GM21737 (cell line): ENCODE results near the gene CFAP46.
"Not testable (repeated sequence)": the region's sequence is repeated elsewhere in the genome, so short reads cannot be mapped to it uniquely, and the experiment has no call there.

ENCODE experiments used
- ATAC-seq: cut with Tn5 transposase; IDR thresholded peaks from one replicate; pipeline ENCODE4 v1.9.1; 2021; ENCODE audit warnings: mild to moderate bottlenecking, moderate library complexity; ENCODE audit not compliant: unreplicated experiment

The CFAP46 gene

DNA sequence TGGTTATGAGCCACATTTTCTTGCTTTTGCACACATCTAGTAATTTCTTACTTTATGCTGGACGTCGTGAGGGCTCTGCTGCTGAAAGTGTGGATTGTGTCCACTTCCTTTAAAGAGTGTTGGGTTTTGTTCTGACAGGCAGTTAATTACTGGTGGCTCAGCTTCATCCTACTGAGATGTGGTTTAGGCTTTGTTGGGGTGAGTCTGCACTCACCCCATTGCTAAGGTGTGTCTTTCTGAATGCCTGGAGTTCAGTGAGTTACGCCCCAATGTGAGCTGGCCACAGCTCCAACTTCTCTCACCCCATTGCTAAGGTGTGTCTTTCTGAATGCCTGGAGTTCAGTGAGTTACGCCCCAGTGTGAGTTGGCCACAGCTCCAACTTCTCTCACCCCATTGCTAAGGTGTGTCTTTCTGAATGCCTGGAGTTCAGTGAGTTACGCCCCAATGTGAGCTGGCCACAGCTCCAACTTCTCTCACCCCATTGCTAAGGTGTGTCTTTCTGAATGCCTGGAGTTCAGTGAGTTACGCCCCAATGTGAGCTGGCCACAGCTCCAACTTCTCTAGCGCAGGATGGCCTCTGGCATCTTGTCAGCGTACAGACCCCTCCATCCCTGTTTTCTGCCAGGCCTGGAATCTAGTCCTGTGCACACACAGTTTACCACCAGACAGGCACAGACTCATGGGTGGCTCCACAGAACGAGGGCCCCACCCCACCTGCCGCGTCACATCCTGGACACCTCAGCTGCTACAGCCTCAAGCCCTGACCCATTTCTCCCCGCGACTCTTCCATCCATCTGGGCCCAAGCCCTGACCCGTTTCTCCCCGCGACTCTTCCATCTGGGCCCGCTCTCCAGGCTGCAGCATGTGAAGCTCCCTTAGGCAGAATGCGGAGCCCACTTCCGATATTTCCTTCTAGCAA lies 39.5 kb downstream of the CFAP46 start:
- not testable (repeated sequence) for ATAC-seq

DNA sequence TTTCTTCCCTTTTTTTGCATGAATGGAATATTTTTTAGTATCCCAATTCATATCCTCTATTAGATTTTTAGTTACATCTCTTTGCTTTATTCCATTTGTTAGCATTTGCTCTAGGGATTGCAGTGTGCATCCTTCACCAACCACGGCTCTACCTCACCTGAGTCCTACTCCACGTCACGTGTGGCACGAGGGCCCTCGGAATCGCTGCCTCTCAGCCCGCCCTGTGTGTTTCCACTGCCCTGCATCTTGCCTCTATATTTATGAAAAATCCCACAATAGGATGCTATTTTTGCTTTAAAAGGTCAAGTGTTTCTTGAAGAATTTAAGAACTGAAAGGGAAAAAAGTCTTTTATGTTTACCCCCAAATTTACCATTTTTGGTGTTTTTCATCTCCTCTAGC lies 41.0 kb downstream of the CFAP46 start:
- no peak for ATAC-seq

- ATAC-seq, result no peak
These were observed 42.1 kb downstream of the CFAP46 start for GRCh38 chr10:132900211-132900756.

DNA sequence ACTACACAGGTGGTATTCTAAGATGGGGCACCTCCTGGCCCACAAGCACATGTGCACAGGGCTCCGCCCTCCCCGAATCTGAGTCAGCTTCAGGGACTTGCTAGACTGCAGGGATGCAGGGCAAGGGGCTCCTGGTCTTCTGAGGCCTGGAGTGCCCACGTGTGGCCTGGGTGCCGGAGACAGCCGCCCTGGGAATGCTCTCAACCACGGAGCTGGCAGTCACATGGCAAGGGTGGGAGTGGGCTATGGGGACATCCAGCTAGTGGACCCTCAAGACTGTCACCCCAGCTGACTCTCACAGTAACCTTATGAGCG lies 42.7 kb downstream of the CFAP46 start:
- no peak for ATAC-seq

DNA sequence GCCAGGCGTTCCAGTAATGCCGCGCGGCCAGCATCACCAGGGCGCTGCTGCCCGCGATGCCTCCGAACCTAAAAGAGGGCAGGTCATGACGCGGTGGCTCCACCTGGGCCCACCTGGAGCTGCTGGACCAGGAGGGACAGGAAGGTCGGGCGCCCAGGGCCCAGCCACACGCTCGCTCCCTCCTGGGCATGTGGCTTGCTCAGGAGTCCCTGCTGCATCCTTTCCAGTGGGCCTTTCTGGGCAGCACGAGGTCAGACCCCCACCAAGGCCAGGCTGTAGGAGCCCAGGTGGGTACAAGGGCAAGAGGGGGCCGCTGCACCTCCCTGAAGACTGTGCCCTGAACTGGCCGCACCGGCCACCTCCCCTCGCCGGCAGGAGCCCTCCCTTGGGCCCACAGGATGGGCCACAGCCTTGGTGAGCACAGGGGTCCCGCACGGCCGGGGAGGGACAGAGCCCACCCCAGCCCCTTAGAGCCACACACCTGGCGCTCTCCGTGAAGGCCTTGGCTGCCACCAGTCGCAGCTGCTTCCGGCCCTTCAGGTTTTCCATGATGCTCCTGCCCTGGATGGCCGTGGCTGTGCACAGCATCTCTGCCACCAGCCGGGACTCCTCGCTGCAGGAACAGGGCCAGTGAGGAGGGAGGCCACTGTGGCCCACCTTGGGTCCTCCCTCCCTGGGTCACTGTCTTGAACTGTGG lies 43.2 kb downstream of the CFAP46 start:
- ATAC-seq, result no peak

DNA sequence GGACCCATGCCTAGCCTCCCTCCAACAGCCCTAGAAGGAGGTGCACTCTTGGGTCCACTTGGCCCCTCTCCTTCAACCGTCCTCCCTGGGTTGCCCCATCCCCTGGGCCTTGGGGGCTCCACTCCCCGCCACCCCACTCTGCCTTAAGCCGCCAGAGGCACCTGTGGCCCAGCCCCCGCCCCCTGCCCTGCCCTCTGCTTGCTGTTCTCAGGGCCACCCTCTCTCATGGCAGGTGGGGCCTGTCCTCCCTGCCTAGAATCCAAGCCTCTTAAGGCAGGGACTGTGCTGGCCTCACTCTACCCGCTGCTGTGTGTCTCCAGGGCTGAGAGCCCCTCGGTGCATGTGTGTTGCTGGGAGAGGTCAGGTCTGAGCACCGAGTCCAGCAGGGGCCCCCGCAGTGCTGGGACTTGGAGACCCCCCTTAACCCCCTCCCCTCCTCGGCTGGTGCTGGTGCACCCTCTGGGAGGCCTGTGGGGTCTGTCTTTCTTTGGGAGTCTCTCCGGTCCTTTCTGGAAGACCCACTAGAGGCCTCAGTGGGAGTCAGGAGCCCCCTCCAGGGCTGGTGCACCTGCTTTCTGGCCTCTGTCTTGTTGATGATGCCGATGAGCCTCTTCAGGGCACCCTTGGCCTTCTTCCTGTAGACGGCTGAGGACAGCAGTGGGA lies 43.8 kb downstream of the CFAP46 start:
- no peak for ATAC-seq

GRCh38 chr10:132897516-132898381 lies 44.6 kb downstream of the CFAP46 start:
- no peak for ATAC-seq

GRCh38 chr10:132893786-132894185 lies 48.6 kb downstream of the CFAP46 start:
- ATAC-seq, result not testable (repeated sequence)

GRCh38 chr10:132893090-132893489 lies 49.3 kb downstream of the CFAP46 start:
- no peak for ATAC-seq

DNA sequence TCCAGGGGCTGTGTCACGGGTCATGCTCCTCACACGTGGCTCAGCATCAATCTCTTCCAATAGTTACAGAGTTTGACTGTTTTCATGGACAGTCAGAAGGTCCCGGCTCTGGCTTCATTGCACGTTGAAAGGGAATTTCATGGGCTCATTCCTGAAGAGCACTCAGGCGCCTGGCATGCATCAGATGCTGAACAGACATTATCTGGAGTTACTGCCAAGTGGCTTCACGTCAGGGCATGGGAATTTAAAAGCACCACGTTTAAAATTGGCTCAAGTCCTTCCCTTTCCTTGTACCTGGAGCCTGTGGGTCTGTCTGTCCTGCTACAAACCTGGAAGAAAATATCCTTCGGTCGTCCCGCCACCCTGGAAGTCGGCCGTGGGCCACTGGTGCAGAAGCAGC lies 50.4 kb downstream of the CFAP46 start:
- ATAC-seq, result no peak

GRCh38 chr10:132891368-132891767 lies 51.0 kb downstream of the CFAP46 start:
- ATAC-seq, result no peak

- no peak for ATAC-seq
These were observed 52.1 kb downstream of the CFAP46 start for GRCh38 chr10:132890301-132890700.

- ATAC-seq, result no peak
These were observed 52.8 kb downstream of the CFAP46 start for GRCh38 chr10:132889556-132889955.

DNA sequence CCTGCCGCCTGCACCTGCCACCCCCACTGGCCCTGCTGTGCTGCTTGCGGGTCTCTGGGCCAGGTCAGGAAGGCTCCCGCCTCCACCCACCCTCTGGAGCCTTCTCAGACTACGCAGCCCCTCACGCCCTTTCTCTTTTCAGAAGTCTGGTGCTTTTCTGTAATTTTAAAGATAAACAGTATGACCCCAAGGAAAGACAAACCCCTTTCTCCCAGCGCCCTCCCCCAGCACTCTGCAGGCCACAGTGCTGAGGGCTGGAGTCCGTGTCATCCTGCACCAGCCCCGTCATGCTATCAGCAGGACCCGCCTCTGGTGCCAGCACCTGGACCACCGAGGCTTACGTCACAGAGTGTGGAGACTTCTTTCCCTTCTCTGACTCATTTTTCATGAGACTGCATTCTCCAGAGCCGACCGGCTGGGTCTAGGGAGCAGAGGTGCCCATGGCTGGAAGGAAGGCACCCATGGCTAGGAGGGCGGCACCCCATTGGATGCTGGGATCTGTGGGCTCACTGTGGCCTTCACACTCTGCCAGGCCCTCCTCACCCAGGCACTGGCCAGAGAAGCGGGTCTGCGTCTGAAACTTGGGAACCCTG lies 53.4 kb downstream of the CFAP46 start:
- ATAC-seq, result no peak

DNA sequence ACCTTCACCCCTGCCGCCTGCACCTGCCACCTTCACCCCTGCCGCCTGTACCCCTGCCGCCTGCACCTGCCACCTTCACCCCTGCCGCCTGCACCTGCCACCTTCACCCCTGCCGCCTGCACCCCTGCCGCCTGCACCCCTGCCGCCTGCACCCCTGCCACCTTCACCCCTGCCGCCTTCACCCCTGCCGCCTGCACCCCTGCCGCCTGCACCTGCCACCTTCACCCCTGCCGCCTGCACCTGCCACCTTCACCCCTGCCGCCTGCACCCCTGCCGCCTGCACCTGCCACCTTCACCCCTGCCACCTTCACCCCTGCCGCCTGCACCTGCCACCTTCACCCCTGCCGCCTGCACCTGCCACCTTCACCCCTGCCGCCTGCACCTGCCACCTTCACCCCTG lies 53.9 kb downstream of the CFAP46 start:
- not testable (repeated sequence) for ATAC-seq

DNA sequence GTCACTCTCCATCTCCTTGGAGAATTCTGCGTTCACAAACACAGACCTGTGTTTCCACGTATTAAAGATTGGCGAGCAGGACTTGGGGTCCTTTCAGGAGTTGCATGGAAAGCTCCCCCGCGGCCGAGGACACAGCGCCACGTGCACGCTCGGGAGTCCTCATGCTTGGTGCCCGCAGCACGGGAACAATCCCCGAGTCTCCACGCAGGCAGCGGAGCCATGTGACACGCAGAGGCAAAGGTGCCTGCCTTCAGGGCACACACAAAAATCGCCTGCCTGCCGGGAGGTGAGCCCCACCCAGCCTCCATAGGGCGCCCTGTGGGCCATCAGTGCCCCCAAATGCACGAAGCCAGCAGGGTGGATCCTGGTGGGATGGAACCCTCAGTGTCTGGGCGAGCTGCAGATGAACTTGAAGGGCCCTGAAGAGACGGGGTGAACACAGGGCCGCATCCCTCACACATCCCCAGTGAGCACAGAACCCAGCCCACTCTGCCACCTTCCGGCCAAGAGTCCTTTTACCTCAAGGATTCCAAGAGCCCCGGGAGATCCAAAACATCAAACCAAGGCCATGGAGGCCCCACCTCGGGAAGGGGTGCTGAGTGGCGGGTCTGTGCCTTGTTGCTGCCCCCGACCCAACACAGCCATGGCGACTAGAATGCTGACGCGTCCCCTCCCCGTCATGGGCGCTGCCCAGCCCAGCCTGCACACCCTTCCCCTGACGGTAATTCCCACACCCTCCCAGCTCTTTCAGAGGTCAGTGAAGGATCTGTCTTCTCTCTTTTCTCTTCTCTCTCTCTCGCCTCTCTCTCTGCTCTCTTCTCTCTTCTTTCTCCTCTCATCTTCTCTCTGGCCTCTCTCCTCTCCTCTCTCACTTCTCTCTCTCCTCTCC lies 55.9 kb downstream of the CFAP46 start:
- ATAC-seq, result no peak

- no peak for ATAC-seq
These were observed 56.7 kb downstream of the CFAP46 start for GRCh38 chr10:132885451-132886210.

GRCh38 chr10:132884691-132885271 lies 57.6 kb downstream of the CFAP46 start:
- ATAC-seq, result no peak
